HepG2 (cell line): ENCODE results near the gene CUEDC2. TPM values are rescaled to one million over a fixed set of nuclear protein-coding genes. Genes with fewer than 3 reads are reported as not detected.
A peak's percentile ranks its signal among the peaks of the same experiment; 100 is the strongest.

Experiments
- ATAC-seq: fragments of 200-7000 bp; cut with Tn5 transposase; 3 replicates; pipeline ENCODE4 v1.9.1; 2020; ENCODE audit warnings: mild to moderate bottlenecking, moderate library complexity
- BruUV-seq: library from RNA; stranded (reverse); fragments of 400-500 nt; replicated peaks from 2 replicates; lab custom pipeline; 2021; lab: Mats Ljungman, UMichigan
- CTCF ChIA-PET: fragments of 300-600 bp; formaldehyde crosslinking; extraction: SDS; loops from one replicate; lab custom pipeline; 2021; ENCODE audit warnings: low total read pairs, inconsistent platforms, low intra/inter-chr PET ratio; lab: Yijun Ruan, JAX
- POLR2A ChIA-PET: fragments of 350-600 bp; sonication (Branson Sonifier 250); formaldehyde crosslinking; loops from one replicate; lab custom pipeline; 2020; ENCODE audit warnings: antibody characterized with exemption, inconsistent platforms; lab: Yijun Ruan, JAX
- DNase-seq: peaks from one replicate; pipeline ENCODE4 v3.0.0-alpha.2; 2015; ENCODE audit warnings: low spot score
- FAIRE-seq: peaks from 3 replicates; lab custom pipeline; 2011; peaks lifted over from hg19 to GRCh38; lab: Jason Lieb, UNC
- H2AFZ ChIP-seq: one replicate; pipeline ENCODE4 v1.6.1; 2011; ENCODE audit warnings: low read length, inconsistent platforms
- H3K27ac ChIP-seq: fragments of 300-600 bp; 3 replicates; pipeline ENCODE4 v1.8.0; 2011; ENCODE audit warnings: mixed run types, mild to moderate bottlenecking, mixed read lengths, low read length, inconsistent platforms; ENCODE audit not compliant: insufficient read depth; ENCODE audit errors: extremely low read length
- H3K27me3 ChIP-seq, 2 experiments: fragments of 200-600 bp in 1 of 2; 2 replicates in 1 of 2; 3 replicates in 1 of 2; pipeline versions ENCODE4 v1.6.0 to v1.8.0; 2011; ENCODE audit warnings: low read length in 2 of 2, mild to moderate bottlenecking in 2 of 2, moderate library complexity in 2 of 2, inconsistent platforms in 1 of 2; ENCODE audit not compliant: insufficient read depth in 2 of 2, control insufficient read depth in 1 of 2
- H3K36me3 ChIP-seq, 2 experiments: fragments of 200-600 bp in 1 of 2; replicated peaks in 1 of 2; 2 replicates in 1 of 2; 3 replicates in 1 of 2; pipeline versions ENCODE4 v1.5.1 to v1.8.0; 2011; ENCODE audit warnings: low read length in 2 of 2, inconsistent platforms in 1 of 2; ENCODE audit not compliant: insufficient read depth in 2 of 2, control insufficient read depth in 1 of 2
- H3K4me1 ChIP-seq: 2 replicates; pipeline ENCODE4 v1.5.1; 2012; ENCODE audit warnings: low read length, inconsistent platforms; ENCODE audit not compliant: insufficient read depth
- H3K4me2 ChIP-seq: 2 replicates; pipeline ENCODE4 v1.6.0; 2011; ENCODE audit warnings: low read depth, low read length, inconsistent platforms
- H3K4me3 ChIP-seq, 3 experiments: fragments of 200-600 bp in 1 of 3; sonication (generic), shearing (Covaris generic) in 1 of 3; replicated peaks in 1 of 3; 2 replicates each; pipeline ENCODE4 v1.5.1; 2011 to 2016; ENCODE audit warnings: low read length in 3 of 3, inconsistent platforms in 2 of 3, low read depth in 2 of 3, mild to moderate bottlenecking in 2 of 3, control low read depth in 1 of 3, mixed read lengths in 1 of 3; ENCODE audit not compliant: insufficient read depth in 1 of 3
- H3K79me2 ChIP-seq: one replicate; pipeline ENCODE4 v1.6.1; 2011; ENCODE audit warnings: low read length, inconsistent platforms; ENCODE audit not compliant: insufficient read depth
- H3K9ac ChIP-seq: 2 replicates; pipeline ENCODE4 v1.6.0; 2011; ENCODE audit warnings: mild to moderate bottlenecking, low read depth, low read length, inconsistent platforms; ENCODE audit not compliant: insufficient read depth
- H3K9me3 ChIP-seq: 2 replicates; pipeline ENCODE4 v1.5.1; 2012; ENCODE audit warnings: mild to moderate bottlenecking, low read length
- H4K20me1 ChIP-seq: 2 replicates; pipeline ENCODE4 v1.6.0; 2011; ENCODE audit warnings: inconsistent platforms, mild to moderate bottlenecking, low read length, moderate library complexity; ENCODE audit not compliant: insufficient read depth
- CREB1 ChIP-seq, 2 experiments: fragments of 450-650 bp in 1 of 2; IDR thresholded peaks; 2 replicates each; pipeline ENCODE4 v1.6.1; 2016 to 2017; ENCODE audit warnings: control low read depth in 1 of 2, mild to moderate bottlenecking in 1 of 2, missing compliant biosample characterization in 1 of 2, missing genetic modification characterization in 1 of 2
- FOSL1 ChIP-seq: sonication (generic); formaldehyde crosslinking; IDR thresholded peaks from 2 replicates; pipeline ENCODE4 v1.9.0; 2021; ENCODE audit warnings: missing genetic modification reagents, borderline replicate concordance
- HES4 ChIP-seq: sonication (generic); formaldehyde crosslinking; IDR thresholded peaks from 2 replicates; pipeline ENCODE4 v1.9.0; 2021; ENCODE audit warnings: mild to moderate bottlenecking, missing genetic modification reagents, borderline replicate concordance
- IRF2 ChIP-seq: IDR thresholded peaks from 2 replicates; pipeline ENCODE4 v1.6.1; 2018; ENCODE audit warnings: missing genetic modification reagents, missing compliant biosample characterization
- NONO ChIP-seq, 2 experiments: fragments of 450-650 bp in 1 of 2; sonication (generic) in 1 of 2; formaldehyde crosslinking in 1 of 2; IDR thresholded peaks in 1 of 2; conservative IDR thresholded peaks in 1 of 2; 2 replicates each; pipeline versions ENCODE4 v1.6.1 to v1.8.0; 2017 to 2022; ENCODE audit warnings: mild to moderate bottlenecking in 1 of 2, missing genetic modification reagents in 1 of 2, moderate library complexity in 1 of 2
- PHF8 ChIP-seq: sonication (generic); formaldehyde crosslinking; IDR thresholded peaks from 2 replicates; pipeline ENCODE4 v1.5.0; 2020; ENCODE audit warnings: missing genetic modification reagents
- PRMT3 ChIP-seq: sonication (generic); formaldehyde crosslinking; IDR thresholded peaks from 2 replicates; pipeline ENCODE4 v1.8.1; 2022; ENCODE audit warnings: low read depth, mild to moderate bottlenecking, moderate library complexity, missing genetic modification reagents, borderline replicate concordance
- ZBTB7A ChIP-seq: sonication (generic); formaldehyde crosslinking; IDR thresholded peaks from 2 replicates; pipeline ENCODE4 v1.8.0; 2022; ENCODE audit warnings: mild to moderate bottlenecking, missing genetic modification reagents
- ZNF101 ChIP-seq: sonication (generic); formaldehyde crosslinking; IDR thresholded peaks from 2 replicates; pipeline ENCODE4 v1.4.0; 2020; ENCODE audit warnings: mild to moderate bottlenecking, low read depth, missing genetic modification reagents, borderline replicate concordance
- ZNF224 ChIP-seq: sonication (generic); formaldehyde crosslinking; IDR thresholded peaks from 2 replicates; pipeline ENCODE4 v1.5.0; 2020; ENCODE audit warnings: mild to moderate bottlenecking, missing genetic modification reagents
- ZNF496 ChIP-seq: sonication (generic); formaldehyde crosslinking; IDR thresholded peaks from 2 replicates; pipeline ENCODE4 v1.8.1; 2023; ENCODE audit warnings: mild to moderate bottlenecking, moderate library complexity, missing genetic modification reagents; ENCODE audit not compliant: insufficient replicate concordance
- ZSCAN20 ChIP-seq: sonication (generic); formaldehyde crosslinking; IDR thresholded peaks from 2 replicates; pipeline ENCODE4 v1.4.0; 2020; ENCODE audit warnings: missing genetic modification reagents, mild to moderate bottlenecking, borderline replicate concordance
- WGBS: methylation state at CpG from one replicate; pipeline ENCODE4 v1.1.6; 2017; ENCODE audit warnings: low lambda C conversion rate; 5-methylcytosine and 5-hydroxymethylcytosine counted together
- in situ Hi-C: cut with HindIII; loops from 2 replicates; pipeline ENCODE4 v1.10.0; 2017; ENCODE audit warnings: low pct_unique_long_range_greater_than_20kb; ENCODE audit not compliant: extremely low pct_ligation_motif_present
- intact Hi-C: fragments of 100-400 bp; cut with micrococcal nuclease; formaldehyde crosslinking; loops from one replicate; pipeline ENCODE4 v1.10.0; 2022; ENCODE audit not compliant: unreplicated experiment
- polyA plus RNA-seq, 8 experiments: library from polyadenylated mRNA; depleted of rRNA in 3 of 8; stranded (reverse) in 7 of 8; unstranded in 1 of 8; fragments of >200 nt; fragmentation: Illumina TruSeq in 4 of 8; extraction: Trizol in 4 of 8; gene quantifications; 2 replicates each; pipeline versions ENCODE4 v1.2.1 to v1.2.3, GENCODE V29; 2011 to 2016; ENCODE audit warnings: low read depth in 4 of 8, missing spikeins in 1 of 8, mixed read lengths in 1 of 8; ENCODE audit not compliant: insufficient read depth in 1 of 8
- total RNA-seq, 5 experiments: library from RNA; depleted of rRNA; stranded (reverse); fragments of >200 nt; fragmentation: Illumina TruSeq; extraction: Trizol; gene quantifications; 2 replicates each; pipeline ENCODE4 v1.2.3, GENCODE V29; 2016; ENCODE audit warnings: low read depth in 1 of 5
- TF ChIP-seq, protein P1 (sequence below): sonication (generic); formaldehyde crosslinking; IDR thresholded peaks from 2 replicates; pipeline ENCODE4 v1.8.1; 2023; ENCODE audit warnings: mild to moderate bottlenecking, missing genetic modification reagents
- TF ChIP-seq, protein P2 (sequence below): IDR thresholded peaks from 2 replicates; pipeline ENCODE4 v1.6.1; 2016
- TF ChIP-seq, protein P3 (sequence below): sonication (generic); formaldehyde crosslinking; IDR thresholded peaks from 2 replicates; pipeline ENCODE4 v1.4.0; 2020; ENCODE audit warnings: mild to moderate bottlenecking, missing genetic modification reagents

Gene CUEDC2
- total and polyA plus RNA-seq, 2 of the 13 experiments (the other 11 are each of a cell fraction or from before 2014, with no cell fraction given) = 13.1 to 18.4 TPM

DNA sequence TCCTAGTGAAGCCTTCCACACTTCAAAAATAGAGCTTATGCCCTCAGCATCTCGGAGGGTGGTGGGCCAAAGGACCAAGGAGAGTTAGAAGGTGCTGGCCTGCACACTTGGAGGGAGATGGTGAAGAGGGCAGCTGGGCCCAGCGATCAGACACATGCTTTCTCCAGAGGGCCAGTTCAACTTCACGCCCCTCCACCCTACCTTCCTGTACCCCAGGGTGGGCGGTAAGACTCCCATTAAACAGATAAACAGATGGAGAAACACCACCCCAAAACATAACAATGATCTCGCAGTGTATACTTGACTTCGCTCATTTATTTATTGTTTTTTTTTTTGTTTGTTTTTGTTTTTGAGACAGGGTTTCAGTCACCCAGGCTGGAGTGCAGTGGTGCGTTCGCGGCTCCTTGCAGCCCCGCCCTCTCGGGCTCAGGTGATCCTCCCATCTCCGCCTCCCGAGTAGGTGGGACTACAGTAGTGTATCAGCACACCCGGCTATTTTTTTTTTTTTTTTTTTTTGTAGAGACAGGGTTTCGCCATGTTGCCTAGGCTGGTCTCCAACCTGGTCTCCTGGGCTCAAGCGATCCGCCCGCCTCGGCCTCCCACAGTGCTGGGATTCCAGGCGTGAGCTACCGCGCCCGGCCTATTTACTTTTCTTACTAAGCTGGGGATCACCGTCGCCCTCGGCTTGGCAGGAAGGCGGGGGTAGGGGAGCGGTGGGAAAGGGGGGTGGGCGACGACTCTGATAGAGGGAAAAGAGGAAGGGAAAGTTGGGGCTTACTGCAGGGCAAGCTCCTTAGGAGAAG, 17.1 kb upstream of the CUEDC2 start (continued):
- TF ChIP-seq, protein P1, sequence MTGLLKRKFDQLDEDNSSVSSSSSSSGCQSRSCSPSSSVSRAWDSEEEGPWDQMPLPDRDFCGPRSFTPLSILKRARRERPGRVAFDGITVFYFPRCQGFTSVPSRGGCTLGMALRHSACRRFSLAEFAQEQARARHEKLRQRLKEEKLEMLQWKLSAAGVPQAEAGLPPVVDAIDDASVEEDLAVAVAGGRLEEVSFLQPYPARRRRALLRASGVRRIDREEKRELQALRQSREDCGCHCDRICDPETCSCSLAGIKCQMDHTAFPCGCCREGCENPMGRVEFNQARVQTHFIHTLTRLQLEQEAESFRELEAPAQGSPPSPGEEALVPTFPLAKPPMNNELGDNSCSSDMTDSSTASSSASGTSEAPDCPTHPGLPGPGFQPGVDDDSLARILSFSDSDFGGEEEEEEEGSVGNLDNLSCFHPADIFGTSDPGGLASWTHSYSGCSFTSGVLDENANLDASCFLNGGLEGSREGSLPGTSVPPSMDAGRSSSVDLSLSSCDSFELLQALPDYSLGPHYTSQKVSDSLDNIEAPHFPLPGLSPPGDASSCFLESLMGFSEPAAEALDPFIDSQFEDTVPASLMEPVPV (CRISPR knock-in tag) = no peak
- TF ChIP-seq ZNF496 (CRISPR knock-in tag) = no peak
- TF ChIP-seq, protein P2, sequence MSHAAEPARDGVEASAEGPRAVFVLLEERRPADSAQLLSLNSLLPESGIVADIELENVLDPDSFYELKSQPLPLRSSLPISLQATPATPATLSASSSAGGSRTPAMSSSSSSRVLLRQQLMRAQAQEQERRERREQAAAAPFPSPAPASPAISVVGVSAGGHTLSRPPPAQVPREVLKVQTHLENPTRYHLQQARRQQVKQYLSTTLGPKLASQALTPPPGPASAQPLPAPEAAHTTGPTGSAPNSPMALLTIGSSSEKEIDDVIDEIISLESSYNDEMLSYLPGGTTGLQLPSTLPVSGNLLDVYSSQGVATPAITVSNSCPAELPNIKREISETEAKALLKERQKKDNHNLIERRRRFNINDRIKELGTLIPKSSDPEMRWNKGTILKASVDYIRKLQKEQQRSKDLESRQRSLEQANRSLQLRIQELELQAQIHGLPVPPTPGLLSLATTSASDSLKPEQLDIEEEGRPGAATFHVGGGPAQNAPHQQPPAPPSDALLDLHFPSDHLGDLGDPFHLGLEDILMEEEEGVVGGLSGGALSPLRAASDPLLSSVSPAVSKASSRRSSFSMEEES (CRISPR knock-in tag) = no peak
- no peak for TF ChIP-seq CREB1 (IDR thresholded peaks at IDR 0.05)
- no peak for TF ChIP-seq CREB1 (CRISPR knock-in tag; IDR thresholded peaks at IDR 0.05)
- 0 out of 2 replicates have a peak, but pooled peaks have one; percentile 31 for TF ChIP-seq PHF8 (CRISPR knock-in tag)
- peak; percentile 32; the same call in 1 of the 2 replicates for TF ChIP-seq ZBTB7A (CRISPR knock-in tag)

DNA sequence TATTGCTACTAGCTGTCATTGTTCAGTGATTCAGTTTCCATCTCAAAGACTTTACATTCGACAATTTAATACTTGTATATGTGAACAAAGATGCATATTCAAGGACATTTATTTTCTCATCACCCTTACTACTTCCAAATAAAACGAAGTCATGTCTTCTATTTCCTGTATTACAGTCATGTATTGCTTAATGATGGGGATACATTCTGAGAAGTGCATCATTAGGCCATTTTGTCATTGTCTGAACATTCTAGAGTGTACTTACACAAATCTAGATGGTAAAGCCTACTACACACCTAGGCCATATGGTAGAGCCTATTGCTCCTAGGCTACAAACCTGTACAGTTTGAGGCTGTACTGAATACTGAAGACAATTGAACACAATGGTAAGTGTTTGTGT, 12.5 kb upstream of the CUEDC2 start:
- in situ Hi-C loops = no loop called here
- FAIRE-seq = no peak
- Histone ChIP-seq H2AFZ (no peak overlapping the region), H3K4me1 (peaks cover 33% of the 10 kb centered on the region), H3K79me2 (no peaks in the 10 kb centered on the region), H3K27ac (no peak overlapping the region), H4K20me1 (no peaks in the 10 kb centered on the region), H3K9ac (no peak overlapping the region), H3K4me3 (no peak overlapping the region), H3K9me3 (no peaks in the 10 kb centered on the region), H3K36me3 (no peaks in the 10 kb centered on the region), H3K4me2 (no peak overlapping the region), H3K27me3 (no peaks in the 10 kb centered on the region; a peak in 1 of 5 replicates)
- 5% methylated on average over 2 of the region's 2 CpGs for WGBS
- ATAC-seq = no peak
- intact Hi-C loops = no loop called here
- no peak for DNase-seq
- ChIA-PET CTCF (no interaction called here), POLR2A (interaction anchor here (0.7 kb wide), 1 partner anchor 12 kb away, joined by 4 read pairs; no protein-coding TSS in a partner anchor)
- BruUV-seq = no TSS peak
- TF ChIP-seq IRF2 (no peak), FOSL1 (CRISPR knock-in tag) (no peak), HES4 (CRISPR knock-in tag) (no peak), PRMT3 (CRISPR knock-in tag) (no peak), ZNF101 (CRISPR knock-in tag) (no peak), ZSCAN20 (CRISPR knock-in tag) (no peak), NONO (IDR thresholded peaks at IDR 0.05) (no peak), NONO (CRISPR knock-in tag; conservative IDR thresholded peaks at IDR 0.05) (no peak), ZNF224 (CRISPR knock-in tag) (no peak)
- TF ChIP-seq, protein P3, sequence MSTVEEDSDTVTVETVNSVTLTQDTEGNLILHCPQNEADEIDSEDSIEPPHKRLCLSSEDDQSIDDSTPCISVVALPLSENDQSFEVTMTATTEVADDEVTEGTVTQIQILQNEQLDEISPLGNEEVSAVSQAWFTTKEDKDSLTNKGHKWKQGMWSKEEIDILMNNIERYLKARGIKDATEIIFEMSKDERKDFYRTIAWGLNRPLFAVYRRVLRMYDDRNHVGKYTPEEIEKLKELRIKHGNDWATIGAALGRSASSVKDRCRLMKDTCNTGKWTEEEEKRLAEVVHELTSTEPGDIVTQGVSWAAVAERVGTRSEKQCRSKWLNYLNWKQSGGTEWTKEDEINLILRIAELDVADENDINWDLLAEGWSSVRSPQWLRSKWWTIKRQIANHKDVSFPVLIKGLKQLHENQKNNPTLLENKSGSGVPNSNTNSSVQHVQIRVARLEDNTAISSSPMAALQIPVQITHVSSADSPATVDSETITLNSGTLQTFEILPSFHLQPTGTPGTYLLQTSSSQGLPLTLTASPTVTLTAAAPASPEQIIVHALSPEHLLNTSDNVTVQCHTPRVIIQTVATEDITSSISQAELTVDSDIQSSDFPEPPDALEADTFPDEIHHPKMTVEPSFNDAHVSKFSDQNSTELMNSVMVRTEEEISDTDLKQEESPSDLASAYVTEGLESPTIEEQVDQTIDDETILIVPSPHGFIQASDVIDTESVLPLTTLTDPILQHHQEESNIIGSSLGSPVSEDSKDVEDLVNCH = no peak
